ENCODE data around the gene CNTF.

CNTF gene

DNA sequence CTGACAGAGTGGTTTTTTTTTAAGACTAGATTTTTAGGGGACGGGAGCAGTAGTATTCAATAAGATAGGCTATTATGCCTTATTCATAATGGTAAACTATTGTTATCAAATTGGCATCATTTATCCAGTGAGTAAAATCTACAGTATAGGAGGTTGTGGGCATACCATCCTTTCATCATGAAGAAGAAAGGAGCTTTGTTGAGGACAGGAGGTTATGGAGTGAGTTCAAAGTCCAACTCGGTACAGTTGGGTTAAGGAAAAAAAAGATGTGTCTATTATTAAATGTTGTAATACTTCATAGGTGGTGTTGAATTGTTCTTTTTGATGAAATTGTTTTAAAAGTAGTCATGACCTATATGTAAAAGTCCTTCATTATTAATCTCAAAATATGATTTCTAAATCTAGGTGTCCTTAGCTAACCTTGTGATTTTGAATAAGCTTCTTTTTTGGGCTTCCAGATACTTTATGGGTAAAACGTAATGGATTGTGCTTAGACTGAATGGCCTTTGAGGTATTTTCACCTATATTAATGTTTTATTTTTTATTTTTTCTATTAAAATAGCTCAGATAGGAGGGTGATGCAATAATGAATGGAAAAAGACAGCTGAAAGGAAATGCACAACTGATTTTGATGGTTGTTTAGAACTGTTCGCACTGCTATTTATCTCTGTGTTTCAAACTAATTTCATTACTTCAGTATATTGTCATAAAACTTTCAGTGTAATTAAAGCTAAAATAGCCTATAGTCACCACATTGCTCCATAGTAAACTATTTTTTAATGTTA lies 15.3 kb upstream of the CNTF start:
- DNase-seq (ENCODE audit: low read depth) = no peak
- TF ChIP-seq, protein P1, sequence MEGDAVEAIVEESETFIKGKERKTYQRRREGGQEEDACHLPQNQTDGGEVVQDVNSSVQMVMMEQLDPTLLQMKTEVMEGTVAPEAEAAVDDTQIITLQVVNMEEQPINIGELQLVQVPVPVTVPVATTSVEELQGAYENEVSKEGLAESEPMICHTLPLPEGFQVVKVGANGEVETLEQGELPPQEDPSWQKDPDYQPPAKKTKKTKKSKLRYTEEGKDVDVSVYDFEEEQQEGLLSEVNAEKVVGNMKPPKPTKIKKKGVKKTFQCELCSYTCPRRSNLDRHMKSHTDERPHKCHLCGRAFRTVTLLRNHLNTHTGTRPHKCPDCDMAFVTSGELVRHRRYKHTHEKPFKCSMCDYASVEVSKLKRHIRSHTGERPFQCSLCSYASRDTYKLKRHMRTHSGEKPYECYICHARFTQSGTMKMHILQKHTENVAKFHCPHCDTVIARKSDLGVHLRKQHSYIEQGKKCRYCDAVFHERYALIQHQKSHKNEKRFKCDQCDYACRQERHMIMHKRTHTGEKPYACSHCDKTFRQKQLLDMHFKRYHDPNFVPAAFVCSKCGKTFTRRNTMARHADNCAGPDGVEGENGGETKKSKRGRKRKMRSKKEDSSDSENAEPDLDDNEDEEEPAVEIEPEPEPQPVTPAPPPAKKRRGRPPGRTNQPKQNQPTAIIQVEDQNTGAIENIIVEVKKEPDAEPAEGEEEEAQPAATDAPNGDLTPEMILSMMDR (conservative IDR thresholded peaks at IDR 0.05; ENCODE audit: low read depth, low read length) = no peak
- H3K4me3 ChIP-seq (ENCODE audit: low read depth, low read length) = no peak overlapping the region

DNA sequence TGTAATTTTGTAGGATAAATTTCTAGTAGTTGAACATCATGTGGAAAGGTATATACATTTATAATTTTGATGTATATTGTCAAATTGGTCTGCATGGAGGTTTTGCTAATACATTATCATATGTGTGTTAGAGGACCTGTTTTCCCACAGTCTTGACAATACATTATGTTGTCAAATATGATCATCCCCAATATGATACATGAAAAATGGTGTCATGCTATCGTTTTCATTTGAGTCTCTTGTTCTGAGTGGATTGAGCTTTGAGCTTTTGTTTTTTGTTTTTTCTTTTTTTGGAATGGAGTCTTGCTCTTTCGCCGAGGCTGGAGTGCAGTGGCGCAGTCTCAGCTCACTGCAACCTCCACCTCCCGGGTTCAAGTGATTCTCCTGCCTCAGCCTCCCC lies 14.1 kb upstream of the CNTF start:
- DNase-seq (ENCODE audit: low read depth) = no peak
- no peak overlapping the region for H3K4me3 ChIP-seq (ENCODE audit: low read depth, low read length)
- TF ChIP-seq, protein P1 (conservative IDR thresholded peaks at IDR 0.05; ENCODE audit: low read depth, low read length) = no peak

DNA sequence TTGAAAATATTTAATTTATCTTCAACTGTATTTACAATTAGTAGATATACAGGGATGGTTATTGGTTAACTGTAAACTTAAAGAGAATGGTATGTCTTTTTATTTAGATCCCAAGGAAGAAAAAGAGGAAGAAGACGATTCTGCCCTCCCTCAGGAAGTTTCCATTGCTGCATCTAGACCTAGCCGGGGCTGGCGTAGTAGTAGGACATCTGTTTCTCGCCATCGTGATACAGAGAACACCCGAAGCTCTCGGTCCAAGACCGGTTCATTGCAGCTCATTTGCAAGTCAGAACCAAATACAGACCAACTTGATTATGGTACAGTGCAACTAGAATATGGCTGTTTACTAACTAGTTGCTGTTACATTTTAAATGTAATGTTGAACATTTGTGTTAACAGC lies 12.7 kb upstream of the CNTF start:
- TF ChIP-seq, protein P1 (conservative IDR thresholded peaks at IDR 0.05; ENCODE audit: low read depth, low read length) = no peak
- no peak overlapping the region for H3K4me3 ChIP-seq (ENCODE audit: low read depth, low read length)
- no peak for DNase-seq (ENCODE audit: low read depth)

DNA sequence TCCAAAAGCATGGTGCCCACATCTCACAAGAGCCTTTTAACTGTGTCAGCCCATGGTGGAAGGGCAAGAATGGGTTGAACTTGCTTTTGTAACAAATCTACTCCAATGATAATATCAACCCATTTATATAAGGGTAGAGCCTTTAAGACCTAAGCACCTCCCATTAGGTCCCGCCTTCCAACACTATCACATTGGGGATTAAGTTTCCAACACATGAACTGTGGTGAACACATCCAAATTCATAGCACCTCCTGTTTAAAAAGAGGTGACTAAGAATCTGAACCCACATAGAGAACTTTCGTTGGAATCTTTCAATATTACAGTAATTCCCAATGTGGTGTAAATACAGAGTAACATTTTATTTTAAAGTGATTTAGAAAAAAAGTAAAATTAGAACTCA lies 9.2 kb upstream of the CNTF start:
- no peak overlapping the region for H3K4me3 ChIP-seq (ENCODE audit: low read depth, low read length)
- no peak for DNase-seq (ENCODE audit: low read depth)
- TF ChIP-seq, protein P1 (conservative IDR thresholded peaks at IDR 0.05; ENCODE audit: low read depth, low read length) = no peak

DNA sequence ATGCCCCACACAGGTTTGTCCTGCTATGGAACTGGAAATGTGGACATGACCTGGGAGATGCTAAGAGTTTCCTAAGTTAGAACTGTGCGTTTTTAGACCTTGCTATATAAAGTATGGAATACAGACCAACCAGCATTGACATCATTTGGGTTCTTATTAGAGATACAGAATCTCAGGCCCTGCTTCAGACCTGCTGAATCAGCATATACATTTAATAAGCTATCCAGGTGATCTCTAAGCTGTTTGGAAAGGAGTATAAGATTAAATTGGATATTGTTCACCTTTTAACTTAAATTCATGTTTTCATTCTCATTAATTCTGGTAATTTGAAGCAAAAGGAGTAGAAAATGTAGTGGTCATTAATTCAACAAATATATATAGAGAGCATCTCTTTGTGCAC lies 6.9 kb upstream of the CNTF start:
- DNase-seq (ENCODE audit: low read depth) = no peak
- no peak overlapping the region for H3K4me3 ChIP-seq (ENCODE audit: low read depth, low read length)
- TF ChIP-seq, protein P1 (conservative IDR thresholded peaks at IDR 0.05; ENCODE audit: low read depth, low read length) = no peak

DNA sequence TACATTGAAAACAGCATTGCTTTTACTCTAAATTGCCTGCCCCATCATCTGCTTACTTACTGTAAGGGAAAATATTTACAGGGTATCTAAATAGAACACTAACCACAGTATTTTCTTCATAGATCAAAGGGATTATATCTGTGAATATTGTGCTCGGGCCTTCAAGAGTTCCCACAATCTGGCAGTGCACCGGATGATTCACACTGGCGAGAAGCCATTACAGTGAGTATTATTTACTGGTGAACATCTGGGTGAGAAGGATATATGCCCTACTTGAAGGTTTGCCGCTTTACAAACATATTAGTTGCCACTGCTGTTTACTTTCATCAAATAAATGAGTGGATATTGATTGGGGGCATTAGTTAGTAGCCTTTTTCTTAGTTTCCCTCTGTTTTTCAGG lies 5.9 kb upstream of the CNTF start:
- TF ChIP-seq, protein P1 (conservative IDR thresholded peaks at IDR 0.05; ENCODE audit: low read depth, low read length) = no peak
- no peak overlapping the region for H3K4me3 ChIP-seq (ENCODE audit: low read depth, low read length)
- peak; percentile 93 for DNase-seq (ENCODE audit: low read depth)

DNA sequence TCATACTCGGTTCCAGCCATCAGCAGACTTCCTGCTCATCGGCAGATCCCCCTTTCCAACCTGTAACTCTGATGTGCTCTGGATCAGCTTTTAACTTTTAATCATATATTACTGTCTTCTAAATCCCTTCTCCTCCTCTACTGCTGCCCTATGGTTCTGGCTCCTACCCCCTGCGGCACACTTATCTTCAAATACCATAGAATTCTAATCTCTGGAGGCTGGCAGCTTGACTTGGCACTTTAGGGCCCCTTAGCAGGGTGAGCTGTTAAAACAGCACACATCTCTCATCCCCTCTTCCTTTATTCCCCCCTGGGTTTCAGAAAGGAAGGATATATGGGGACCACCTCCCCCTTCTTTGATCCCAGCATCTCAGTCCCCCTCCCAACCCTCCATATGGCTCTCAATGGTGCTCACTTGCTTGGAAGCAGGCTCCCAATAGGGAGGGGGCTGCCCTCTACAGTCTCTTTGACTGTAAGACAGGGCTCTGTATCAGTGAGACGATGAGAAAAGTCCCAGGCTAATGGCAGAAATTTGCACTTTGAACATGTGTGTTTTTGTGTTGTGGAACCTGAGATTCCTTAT lies 4.4 kb upstream of the CNTF start:
- H3K4me3 ChIP-seq (ENCODE audit: low read depth, low read length) = no peak overlapping the region
- peak; percentile 29 for DNase-seq (ENCODE audit: low read depth)
- TF ChIP-seq, protein P1 (conservative IDR thresholded peaks at IDR 0.05; ENCODE audit: low read depth, low read length) = peak; percentile 46
